Ishikawa (cell line): Measurements from ENCODE around the gene TMC6.

Experiments used
- CEBPB ChIP-seq: IDR thresholded peaks from 2 replicates; pipeline ENCODE4 v1.6.1; 2012
- CREB1 ChIP-seq: IDR thresholded peaks from 2 replicates; pipeline ENCODE4 v1.6.1; 2012; ENCODE audit warnings: low read depth
- EGR1 ChIP-seq: IDR thresholded peaks from 2 replicates; pipeline ENCODE4 v1.6.1; 2012
- EP300 ChIP-seq: IDR thresholded peaks from 2 replicates; pipeline ENCODE4 v1.6.1; 2012; ENCODE audit warnings: borderline replicate concordance
- FOXM1 ChIP-seq: IDR thresholded peaks from 2 replicates; pipeline ENCODE4 v1.6.1; 2012; ENCODE audit warnings: low read depth, borderline replicate concordance
- NFIC ChIP-seq: IDR thresholded peaks from 2 replicates; pipeline ENCODE4 v1.6.1; 2012
- RAD21 ChIP-seq: IDR thresholded peaks from 2 replicates; pipeline ENCODE4 v1.6.1; 2012; ENCODE audit warnings: low read depth
- REST ChIP-seq: IDR thresholded peaks from 2 replicates; pipeline ENCODE4 v1.6.1; 2012; ENCODE audit warnings: low read depth, mild to moderate bottlenecking
- TAF1 ChIP-seq: IDR thresholded peaks from 2 replicates; pipeline ENCODE4 v1.6.1; 2012; ENCODE audit warnings: low read depth, mild to moderate bottlenecking
- TCF12 ChIP-seq: IDR thresholded peaks from 2 replicates; pipeline ENCODE4 v1.6.1; 2012; ENCODE audit warnings: low read depth
- TEAD4 ChIP-seq: IDR thresholded peaks from 2 replicates; pipeline ENCODE4 v1.6.1; 2012
- USF1 ChIP-seq: IDR thresholded peaks from 2 replicates; pipeline ENCODE4 v1.6.1; 2012
- YY1 ChIP-seq: IDR thresholded peaks from 2 replicates; pipeline ENCODE4 v1.6.1; 2012; ENCODE audit warnings: low read depth
- ZBTB7A ChIP-seq: IDR thresholded peaks from 2 replicates; pipeline ENCODE4 v1.6.1; 2012; ENCODE audit warnings: low read depth
- TF ChIP-seq, protein P1 (sequence below): IDR thresholded peaks from 2 replicates; pipeline ENCODE4 v1.6.1; 2012

The TMC6 gene

DNA sequence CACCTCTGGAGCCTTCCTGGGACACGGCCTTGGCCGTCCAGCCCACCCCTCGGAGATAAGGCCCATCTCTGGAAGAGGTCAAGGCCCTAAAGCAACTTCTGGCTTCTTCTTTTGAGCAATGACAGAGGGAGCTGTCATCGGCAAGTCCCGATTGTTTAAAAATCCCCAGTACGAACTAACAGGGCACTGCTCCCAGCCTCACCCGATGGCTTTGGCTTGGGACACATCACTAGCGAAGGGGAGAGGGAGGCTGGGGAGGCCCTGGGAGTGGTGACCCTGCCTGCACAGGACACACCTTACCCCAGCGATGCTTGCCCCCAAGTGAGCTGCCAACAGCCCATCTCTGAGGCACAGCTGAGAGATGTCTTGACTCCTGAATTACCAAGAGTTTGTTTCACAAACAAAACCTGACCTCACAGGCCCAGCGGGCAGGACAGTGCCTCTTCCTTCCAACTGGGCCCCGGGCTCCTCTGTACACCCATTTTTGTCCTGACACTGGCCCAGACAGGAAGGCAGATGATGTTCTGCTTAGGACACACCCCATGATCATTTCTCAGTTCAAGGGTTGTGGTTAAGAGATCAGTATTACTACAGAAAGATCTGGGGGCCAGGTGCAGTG, 44.7 kb upstream of the TMC6 start:
- TF ChIP-seq TCF12 (no peak), FOXM1 (no peak), YY1 (no peak), CREB1 (no peak), USF1 (no peak), NFIC (no peak), TEAD4 (no peak), CEBPB (no peak), RAD21 (no peak), REST (no peak), EGR1 (no peak), EP300 (no peak), ZBTB7A (no peak), TAF1 (no peak)
- TF ChIP-seq, protein P1, sequence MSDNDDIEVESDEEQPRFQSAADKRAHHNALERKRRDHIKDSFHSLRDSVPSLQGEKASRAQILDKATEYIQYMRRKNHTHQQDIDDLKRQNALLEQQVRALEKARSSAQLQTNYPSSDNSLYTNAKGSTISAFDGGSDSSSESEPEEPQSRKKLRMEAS = no peak

- no peak for TF ChIP-seq USF1
- TF ChIP-seq ZBTB7A = no peak
- TF ChIP-seq, protein P1 = no peak
- no peak for TF ChIP-seq CREB1
- TF ChIP-seq CEBPB = no peak
- 0 out of 2 replicates have a peak, but pooled peaks have one; percentile 11 for TF ChIP-seq EP300
These were observed 43.9 kb upstream of the TMC6 start for GRCh38 chr17:78172249-78173051.

- TF ChIP-seq CEBPB (no peak), ZBTB7A (peak; percentile 34; the same call in 1 of the 2 replicates), TEAD4 (no peak), NFIC (no peak)
These were observed 42.4 kb upstream of the TMC6 start for GRCh38 chr17:78170692-78171590.

DNA sequence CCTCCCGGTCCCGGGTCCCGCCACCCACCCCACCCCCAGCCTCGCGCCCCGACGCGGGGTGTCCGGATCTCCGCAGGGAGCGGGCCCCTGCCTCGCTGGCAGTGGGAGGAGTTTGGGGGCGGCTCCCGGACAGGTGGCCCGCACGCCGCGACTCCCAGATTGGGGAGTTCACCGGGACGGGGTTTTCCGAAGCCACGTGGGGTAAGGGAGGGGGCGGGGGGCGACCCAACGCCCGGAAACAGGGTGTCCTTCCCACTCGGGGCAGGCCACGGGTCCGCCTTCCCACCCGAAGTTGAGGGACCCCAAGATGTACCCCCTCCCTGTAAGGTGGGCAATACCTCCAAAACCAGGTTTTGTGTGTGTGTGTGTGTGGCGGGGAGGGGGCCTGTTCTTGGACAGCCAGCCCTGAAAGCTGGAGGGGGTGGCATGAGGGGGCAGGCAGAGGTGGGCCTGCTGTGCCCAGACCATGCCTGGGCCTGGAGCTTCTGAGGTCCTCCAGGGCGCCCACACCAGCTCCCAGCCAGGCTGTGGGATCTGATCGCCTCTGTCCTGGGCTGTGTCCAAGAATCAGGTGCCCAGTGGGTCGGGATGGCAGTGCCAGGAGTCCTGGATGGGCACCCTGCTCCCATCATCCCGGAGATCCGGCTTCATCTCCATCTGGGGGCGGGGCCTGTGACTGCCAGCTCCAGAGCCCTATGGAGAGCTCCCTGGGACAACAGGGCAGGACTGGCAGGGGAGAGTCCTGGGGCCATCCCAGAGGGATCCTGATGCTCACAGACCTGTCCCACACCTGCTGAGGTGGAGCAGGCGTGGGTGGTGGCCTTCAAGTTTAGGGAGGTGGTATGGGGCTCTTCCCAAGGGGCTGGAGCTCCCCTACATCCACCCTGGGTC, 40.6 kb upstream of the TMC6 start:
- TF ChIP-seq NFIC (no peak), TCF12 (0 out of 2 replicates have a peak, but pooled peaks have one; percentile 2), YY1 (0 out of 2 replicates have a peak, but pooled peaks have one; percentile 31), ZBTB7A (0 out of 2 replicates have a peak, but pooled peaks have one; percentile 61), RAD21 (no peak), USF1 (peak; percentile 43)
- TF ChIP-seq, protein P1 = 0 out of 2 replicates have a peak, but pooled peaks have one; percentile 44

DNA sequence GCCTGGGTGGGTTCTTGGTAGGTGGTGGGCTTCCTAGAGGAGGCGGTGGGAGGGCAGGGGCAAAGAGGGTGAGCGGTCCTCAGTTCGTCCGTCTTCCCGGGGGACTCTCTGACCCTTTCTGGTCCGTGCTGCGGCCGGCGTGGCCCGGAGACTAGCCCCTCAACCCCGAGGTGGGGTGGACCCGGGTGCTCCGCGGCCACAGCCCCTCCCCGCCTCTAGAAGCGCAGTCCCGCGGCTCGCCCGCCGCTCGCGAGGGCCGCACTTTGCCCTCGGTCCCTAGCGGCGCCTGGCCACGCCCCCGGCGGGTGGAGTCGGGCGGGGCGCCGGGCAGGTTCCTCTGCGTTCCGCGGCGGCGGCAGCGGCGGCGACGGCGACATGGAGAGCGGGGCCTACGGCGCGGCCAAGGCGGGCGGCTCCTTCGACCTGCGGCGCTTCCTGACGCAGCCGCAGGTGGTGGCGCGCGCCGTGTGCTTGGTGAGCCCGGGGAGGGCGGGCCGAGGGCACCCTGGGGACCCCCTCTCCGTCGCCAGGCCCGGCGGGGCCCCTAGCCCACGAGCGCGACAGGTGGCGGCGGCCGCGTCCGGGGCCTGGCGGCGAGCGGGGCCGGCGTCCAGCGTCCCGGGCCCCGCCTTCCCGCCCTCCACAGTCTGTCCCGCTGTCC, 39.8 kb upstream of the TMC6 start, which contains the start of gene SYNGR2:
Gene SYNGR2, plus strand, starts transcription at position 340 of the 661 bp plus-strand sequence. Its CDS starts 36 bp downstream, at position 376.
- TF ChIP-seq EGR1 (no peak), TCF12 (peak; percentile 25; the same call in 1 of the 2 replicates), EP300 (no peak), TAF1 (peak; percentile 49; the same call in 1 of the 2 replicates), YY1 (peak; percentile 44; the same call in 1 of the 2 replicates), ZBTB7A (no peak), TEAD4 (peak; percentile 58), RAD21 (0 out of 2 replicates have a peak, but pooled peaks have one; percentile 3), USF1 (peak; percentile 5; the same call in 1 of the 2 replicates)
